H1 (cell line): ENCODE data around the gene EYA2. TPM values are rescaled to one million over a fixed set of nuclear protein-coding genes. Genes with fewer than 3 reads are reported as not detected.

Experiments used
- BACH1 ChIP-seq: IDR thresholded peaks from 2 replicates; pipeline ENCODE4 v1.6.1; 2012; ENCODE audit warnings: low read length, improper control_type of control experiment
- NRF1 ChIP-seq: IDR thresholded peaks from 2 replicates; pipeline ENCODE4 v1.6.1; 2011; ENCODE audit warnings: mild to moderate bottlenecking, low read depth, low read length, improper control_type of control experiment
- RFX5 ChIP-seq: IDR thresholded peaks from 2 replicates; pipeline ENCODE4 v1.6.1; 2011; ENCODE audit warnings: low read depth, low read length, improper control_type of control experiment, borderline replicate concordance
- SIN3A ChIP-seq, 2 experiments: IDR thresholded peaks in 1 of 2; conservative IDR thresholded peaks in 1 of 2; 2 replicates each; pipeline ENCODE4 v1.6.1; 2011 to 2012; ENCODE audit warnings: low read length in 2 of 2, improper control_type of control experiment in 1 of 2, low read depth in 1 of 2, mild to moderate bottlenecking in 1 of 2
- TAF1 ChIP-seq: IDR thresholded peaks from 2 replicates; pipeline ENCODE4 v1.6.1; 2011; ENCODE audit warnings: mild to moderate bottlenecking, low read depth, low read length
- polyA plus RNA-seq, 7 experiments: library from polyadenylated mRNA; depleted of rRNA in 3 of 7; stranded (reverse) in 5 of 7; unstranded in 2 of 7; fragments of >200 nt in 5 of 7; fragments of 200-250 nt in 2 of 7; gene quantifications; 1 replicate in 5 of 7; 2 replicates in 1 of 7; 4 replicates in 1 of 7; pipeline versions ENCODE4 v1.2.1 to v1.2.3, GENCODE V29; 2011 to 2013; ENCODE audit warnings: missing spikeins in 2 of 7, mixed read lengths in 2 of 7
- total RNA-seq: library from RNA; stranded (reverse); fragmentation: NEBNext Ultra II Directional; extraction: Animal tissue kit (Norgen Biotek cat#: 25700); gene quantifications from 2 replicates; pipeline ENCODE4 v1.2.1, GENCODE V29; 2021

The EYA2 gene
- total and polyA plus RNA-seq, 2 of the 8 experiments (the other 6 are each of a cell fraction or from before 2014, with no cell fraction given) = 1.6 to 1.7 TPM

GRCh38 chr20:47191074-47191673 lies 296.5 kb downstream of the EYA2 start (continued):
- TF ChIP-seq SIN3A (conservative IDR thresholded peaks at IDR 0.05 in 1 of 2, IDR thresholded peaks at IDR 0.05 in 1 of 2; ENCODE audit: low read depth in 1 of 2, low read length in 2 of 2) (no peak), NRF1 (no peak), RFX5 (no peak), TAF1 (no peak), BACH1 (no peak)
